HL-60 (cell line): ENCODE data around the gene CDH23.

Experiments used
- DNase-seq, 2 experiments: peaks; one replicate each; pipeline ENCODE4 v3.0.0-alpha.2; 2010 to 2020; ENCODE audit warnings: low read depth in 1 of 2, low spot score in 1 of 2
- H3K27ac ChIP-seq: fragments of 250-450 bp; sonication (Bioruptor Pico); replicated peaks from 2 replicates; pipeline ENCODE4 v1.5.1; 2020; ENCODE audit warnings: mild to moderate bottlenecking, moderate library complexity
- H3K27me3 ChIP-seq: fragments of 250-450 bp; sonication (Bioruptor Pico); 2 replicates; pipeline ENCODE4 v1.5.1; 2021; ENCODE audit warnings: mild to moderate bottlenecking, moderate library complexity; ENCODE audit not compliant: insufficient read depth, poor library complexity, severe bottlenecking
- H3K4me3 ChIP-seq: replicated peaks from 2 replicates; pipeline ENCODE4 v1.5.1; 2011; ENCODE audit warnings: mild to moderate bottlenecking, control low read depth, low read length; ENCODE audit not compliant: insufficient read depth
- GABPA ChIP-seq: IDR thresholded peaks from 2 replicates; pipeline ENCODE4 v1.6.1; 2012; ENCODE audit warnings: low read depth
- POLR2AphosphoS5 ChIP-seq: IDR thresholded peaks from 2 replicates; pipeline ENCODE4 v1.6.1; 2012; ENCODE audit warnings: low read depth
- SPI1 ChIP-seq: IDR thresholded peaks from 2 replicates; pipeline ENCODE4 v1.6.1; 2012; ENCODE audit warnings: low read depth, mild to moderate bottlenecking, borderline replicate concordance
- TF ChIP-seq, protein P1 (sequence below): IDR thresholded peaks from one replicate; pipeline ENCODE4 v1.5.1; 2011; ENCODE audit warnings: low read length, control low read depth, inconsistent platforms; ENCODE audit not compliant: insufficient read depth
- TF ChIP-seq, protein P2 (sequence below): IDR thresholded peaks from 2 replicates; pipeline ENCODE4 v1.6.1; 2012; ENCODE audit warnings: low read depth; ENCODE audit not compliant: insufficient replicate concordance

Gene CDH23

DNA sequence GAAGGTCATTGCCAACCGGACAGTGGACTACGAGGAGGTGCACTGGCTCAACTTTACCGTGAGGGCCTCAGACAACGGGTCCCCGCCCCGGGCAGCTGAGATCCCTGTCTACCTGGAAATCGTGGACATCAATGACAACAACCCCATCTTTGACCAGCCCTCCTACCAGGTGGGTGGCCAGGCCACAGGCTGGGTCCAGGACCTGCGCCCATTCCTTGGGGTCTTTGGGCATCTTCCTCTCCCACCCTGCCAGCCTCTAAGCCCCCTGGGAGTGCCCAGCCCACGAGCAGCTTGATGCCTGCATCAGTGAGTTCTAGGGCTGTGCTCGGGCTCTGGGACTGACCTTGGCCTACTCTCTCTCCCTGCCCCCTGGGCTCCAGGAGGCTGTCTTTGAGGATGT is 402.4 kb downstream of the CDH23 start:
- H3K27ac ChIP-seq: no peak overlapping the region
- no peak overlapping the region for H3K4me3 ChIP-seq
- no peaks in the 10 kb centered on the region for H3K27me3 ChIP-seq
- no peak for DNase-seq
- TF ChIP-seq GABPA (no peak), SPI1 (no peak), POLR2AphosphoS5 (no peak)
- TF ChIP-seq, protein P1, sequence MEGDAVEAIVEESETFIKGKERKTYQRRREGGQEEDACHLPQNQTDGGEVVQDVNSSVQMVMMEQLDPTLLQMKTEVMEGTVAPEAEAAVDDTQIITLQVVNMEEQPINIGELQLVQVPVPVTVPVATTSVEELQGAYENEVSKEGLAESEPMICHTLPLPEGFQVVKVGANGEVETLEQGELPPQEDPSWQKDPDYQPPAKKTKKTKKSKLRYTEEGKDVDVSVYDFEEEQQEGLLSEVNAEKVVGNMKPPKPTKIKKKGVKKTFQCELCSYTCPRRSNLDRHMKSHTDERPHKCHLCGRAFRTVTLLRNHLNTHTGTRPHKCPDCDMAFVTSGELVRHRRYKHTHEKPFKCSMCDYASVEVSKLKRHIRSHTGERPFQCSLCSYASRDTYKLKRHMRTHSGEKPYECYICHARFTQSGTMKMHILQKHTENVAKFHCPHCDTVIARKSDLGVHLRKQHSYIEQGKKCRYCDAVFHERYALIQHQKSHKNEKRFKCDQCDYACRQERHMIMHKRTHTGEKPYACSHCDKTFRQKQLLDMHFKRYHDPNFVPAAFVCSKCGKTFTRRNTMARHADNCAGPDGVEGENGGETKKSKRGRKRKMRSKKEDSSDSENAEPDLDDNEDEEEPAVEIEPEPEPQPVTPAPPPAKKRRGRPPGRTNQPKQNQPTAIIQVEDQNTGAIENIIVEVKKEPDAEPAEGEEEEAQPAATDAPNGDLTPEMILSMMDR: no peak
- TF ChIP-seq, protein P2, sequence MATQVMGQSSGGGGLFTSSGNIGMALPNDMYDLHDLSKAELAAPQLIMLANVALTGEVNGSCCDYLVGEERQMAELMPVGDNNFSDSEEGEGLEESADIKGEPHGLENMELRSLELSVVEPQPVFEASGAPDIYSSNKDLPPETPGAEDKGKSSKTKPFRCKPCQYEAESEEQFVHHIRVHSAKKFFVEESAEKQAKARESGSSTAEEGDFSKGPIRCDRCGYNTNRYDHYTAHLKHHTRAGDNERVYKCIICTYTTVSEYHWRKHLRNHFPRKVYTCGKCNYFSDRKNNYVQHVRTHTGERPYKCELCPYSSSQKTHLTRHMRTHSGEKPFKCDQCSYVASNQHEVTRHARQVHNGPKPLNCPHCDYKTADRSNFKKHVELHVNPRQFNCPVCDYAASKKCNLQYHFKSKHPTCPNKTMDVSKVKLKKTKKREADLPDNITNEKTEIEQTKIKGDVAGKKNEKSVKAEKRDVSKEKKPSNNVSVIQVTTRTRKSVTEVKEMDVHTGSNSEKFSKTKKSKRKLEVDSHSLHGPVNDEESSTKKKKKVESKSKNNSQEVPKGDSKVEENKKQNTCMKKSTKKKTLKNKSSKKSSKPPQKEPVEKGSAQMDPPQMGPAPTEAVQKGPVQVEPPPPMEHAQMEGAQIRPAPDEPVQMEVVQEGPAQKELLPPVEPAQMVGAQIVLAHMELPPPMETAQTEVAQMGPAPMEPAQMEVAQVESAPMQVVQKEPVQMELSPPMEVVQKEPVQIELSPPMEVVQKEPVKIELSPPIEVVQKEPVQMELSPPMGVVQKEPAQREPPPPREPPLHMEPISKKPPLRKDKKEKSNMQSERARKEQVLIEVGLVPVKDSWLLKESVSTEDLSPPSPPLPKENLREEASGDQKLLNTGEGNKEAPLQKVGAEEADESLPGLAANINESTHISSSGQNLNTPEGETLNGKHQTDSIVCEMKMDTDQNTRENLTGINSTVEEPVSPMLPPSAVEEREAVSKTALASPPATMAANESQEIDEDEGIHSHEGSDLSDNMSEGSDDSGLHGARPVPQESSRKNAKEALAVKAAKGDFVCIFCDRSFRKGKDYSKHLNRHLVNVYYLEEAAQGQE: no peak

DNA sequence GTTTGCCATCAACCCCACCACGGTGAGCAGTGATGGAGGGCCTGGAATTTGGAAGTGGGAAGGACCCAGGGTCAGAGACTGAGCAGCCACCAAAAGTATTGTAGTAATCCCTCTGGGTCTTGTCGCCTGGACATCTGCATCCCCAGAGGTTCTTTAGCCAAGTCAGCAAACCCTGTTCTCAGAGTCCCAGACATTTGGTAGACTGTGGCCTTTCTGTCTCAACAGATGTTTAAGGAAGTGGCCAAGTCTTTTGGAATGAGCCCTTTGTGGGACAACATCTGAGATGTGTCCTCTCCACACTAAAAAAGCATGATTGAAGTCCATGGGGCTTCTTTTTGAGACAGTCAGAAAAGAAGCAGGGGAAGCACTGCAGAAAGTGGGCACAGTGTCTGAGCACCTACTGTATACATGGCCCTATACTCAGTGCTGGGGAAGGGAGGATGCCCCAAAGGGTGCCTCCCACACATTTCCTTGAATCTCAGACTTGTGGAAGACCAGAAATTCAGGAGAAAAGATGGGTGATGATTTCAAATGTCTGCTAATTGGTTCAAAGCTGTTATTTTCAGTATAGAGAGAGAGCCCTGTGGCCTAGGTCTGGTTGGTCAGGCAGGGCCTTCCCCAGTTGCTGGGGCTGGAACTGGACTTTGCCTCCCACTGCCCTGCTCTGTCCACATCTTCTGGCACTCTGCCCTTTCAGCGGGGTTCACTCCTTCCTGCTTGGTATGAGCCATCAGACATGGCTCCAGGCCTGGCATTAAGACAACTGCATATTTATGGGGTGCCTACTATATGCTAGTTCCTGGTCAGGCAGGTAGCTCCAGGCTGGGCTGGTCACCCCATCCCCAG is 403.1 kb downstream of the CDH23 start:
- DNase-seq: no peak
- no peak overlapping the region for H3K27ac ChIP-seq
- no peak overlapping the region for H3K4me3 ChIP-seq
- TF ChIP-seq SPI1 (peak; percentile 39; the same call in 1 of the 2 replicates), POLR2AphosphoS5 (no peak)
- TF ChIP-seq, protein P1: no peak
- H3K27me3 ChIP-seq: no peaks in the 10 kb centered on the region

DNA sequence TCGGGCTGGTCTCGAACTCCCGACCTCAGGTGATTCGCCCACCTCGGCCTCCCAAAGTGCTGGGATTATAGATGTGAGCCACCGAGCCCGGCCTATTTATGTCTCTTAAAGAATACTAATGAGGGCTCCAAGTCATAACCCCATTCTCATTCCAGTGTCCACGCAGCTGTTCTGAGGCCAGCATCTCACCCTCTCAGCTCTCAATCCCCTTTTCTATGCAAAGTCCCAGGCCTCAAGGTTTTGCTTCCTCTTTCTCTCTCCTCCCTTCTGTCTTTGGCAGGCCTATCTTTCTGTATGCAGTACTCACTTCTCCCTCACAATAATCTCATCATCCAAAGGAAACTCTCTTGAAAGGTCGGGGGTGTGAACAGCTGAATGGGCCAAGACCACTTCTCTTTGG is 404.6 kb downstream of the CDH23 start:
- Histone ChIP-seq H3K4me3 (no peak overlapping the region), H3K27me3 (no peaks in the 10 kb centered on the region), H3K27ac (no peak overlapping the region)
- peak in 1 of 2 experiments; percentile 51 for DNase-seq
- no peak for TF ChIP-seq GABPA
- TF ChIP-seq SPI1: peak; percentile 31; the same call in 1 of the 2 replicates

DNA sequence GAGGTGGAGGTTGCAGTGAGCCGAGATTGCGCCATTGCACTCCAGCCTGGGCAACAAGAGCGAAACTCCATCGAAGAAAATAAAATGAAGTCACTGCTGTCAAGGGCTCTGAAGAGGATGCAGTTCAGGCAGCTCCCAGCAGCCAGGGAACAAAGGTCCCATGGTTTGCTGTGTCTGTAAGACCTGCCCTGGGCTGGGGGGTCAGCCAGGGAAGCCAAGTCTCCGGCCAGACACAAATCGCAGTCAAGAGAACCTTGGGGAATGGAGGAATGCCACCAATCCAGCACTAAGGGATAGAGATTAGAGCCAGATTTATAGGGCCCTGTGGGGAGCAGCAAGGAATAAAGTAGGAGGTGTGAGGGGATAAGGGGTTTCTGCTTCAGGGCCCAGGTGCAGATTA is 405.5 kb downstream of the CDH23 start:
- TF ChIP-seq SPI1: no peak
- TF ChIP-seq, protein P2: no peak
- TF ChIP-seq GABPA: no peak
- TF ChIP-seq, protein P1: no peak
- no peak for TF ChIP-seq POLR2AphosphoS5
- Histone ChIP-seq H3K4me3 (no peak overlapping the region), H3K27ac (no peak overlapping the region), H3K27me3 (no peaks in the 10 kb centered on the region)
- DNase-seq: no peak
